ENCODE results near the gene HTR7.

The HTR7 gene

DNA sequence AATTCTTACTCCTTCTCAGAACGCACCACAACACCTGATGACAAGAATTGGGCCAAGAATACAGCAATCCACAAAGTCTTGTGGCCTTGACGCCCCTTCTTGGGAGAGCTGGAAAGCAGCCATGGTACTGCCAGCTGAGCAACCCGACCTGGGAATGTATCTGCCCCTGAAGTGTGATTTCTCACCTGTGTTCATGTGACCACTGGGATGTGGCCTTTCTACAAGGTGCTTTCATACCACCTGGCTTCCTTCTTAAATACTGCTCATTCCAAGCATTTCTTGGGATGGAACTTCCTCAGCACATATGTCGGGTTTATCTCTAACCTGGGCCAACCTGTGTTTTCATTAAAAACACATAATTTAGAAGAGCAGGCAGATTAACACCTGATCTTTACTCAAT, 72.1 kb downstream of the HTR7 start:
- TF ChIP-seq, protein P1, sequence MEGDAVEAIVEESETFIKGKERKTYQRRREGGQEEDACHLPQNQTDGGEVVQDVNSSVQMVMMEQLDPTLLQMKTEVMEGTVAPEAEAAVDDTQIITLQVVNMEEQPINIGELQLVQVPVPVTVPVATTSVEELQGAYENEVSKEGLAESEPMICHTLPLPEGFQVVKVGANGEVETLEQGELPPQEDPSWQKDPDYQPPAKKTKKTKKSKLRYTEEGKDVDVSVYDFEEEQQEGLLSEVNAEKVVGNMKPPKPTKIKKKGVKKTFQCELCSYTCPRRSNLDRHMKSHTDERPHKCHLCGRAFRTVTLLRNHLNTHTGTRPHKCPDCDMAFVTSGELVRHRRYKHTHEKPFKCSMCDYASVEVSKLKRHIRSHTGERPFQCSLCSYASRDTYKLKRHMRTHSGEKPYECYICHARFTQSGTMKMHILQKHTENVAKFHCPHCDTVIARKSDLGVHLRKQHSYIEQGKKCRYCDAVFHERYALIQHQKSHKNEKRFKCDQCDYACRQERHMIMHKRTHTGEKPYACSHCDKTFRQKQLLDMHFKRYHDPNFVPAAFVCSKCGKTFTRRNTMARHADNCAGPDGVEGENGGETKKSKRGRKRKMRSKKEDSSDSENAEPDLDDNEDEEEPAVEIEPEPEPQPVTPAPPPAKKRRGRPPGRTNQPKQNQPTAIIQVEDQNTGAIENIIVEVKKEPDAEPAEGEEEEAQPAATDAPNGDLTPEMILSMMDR (conservative IDR thresholded peaks at IDR 0.05), result no peak
- no peak overlapping the region for H3K27ac ChIP-seq

DNA sequence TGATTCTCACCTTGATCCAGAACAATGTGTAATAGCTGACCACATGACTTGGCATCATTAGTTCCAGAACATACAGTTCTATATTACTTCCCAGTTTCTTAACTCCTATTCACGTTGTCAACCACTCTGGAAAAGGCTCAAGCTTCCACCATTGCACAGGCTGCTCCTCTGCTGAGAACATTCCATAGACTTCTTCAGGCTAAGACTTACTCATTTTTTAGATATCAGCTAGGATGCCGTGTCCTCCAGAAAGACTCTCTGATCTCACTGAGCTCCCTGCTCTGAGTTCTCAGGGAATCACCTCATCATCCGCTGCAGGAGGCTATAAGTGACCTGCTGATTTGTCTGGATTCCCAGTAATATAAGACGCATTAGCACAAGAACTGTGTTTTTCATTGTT, 73.1 kb downstream of the HTR7 start:
- H3K27ac ChIP-seq, result no peak overlapping the region
- TF ChIP-seq, protein P1 (conservative IDR thresholded peaks at IDR 0.05), result no peak

DNA sequence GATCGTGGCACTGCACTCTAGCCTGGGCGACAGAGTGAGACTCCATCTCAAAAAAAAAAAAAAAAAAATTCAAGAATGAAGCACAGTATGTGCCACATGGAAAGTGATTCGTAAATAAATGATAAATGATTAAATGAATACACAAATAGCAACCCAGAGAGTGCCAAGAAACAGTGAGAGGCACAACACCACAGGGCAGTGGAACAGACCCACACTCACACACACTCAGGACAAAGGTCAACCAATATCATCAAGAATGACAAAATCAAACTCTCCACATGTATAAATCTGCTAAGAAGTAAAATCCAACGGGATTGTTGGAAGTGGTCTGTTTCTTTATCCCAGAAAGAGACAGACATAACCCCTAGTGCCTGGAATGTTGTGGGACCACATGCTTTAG, 77.4 kb downstream of the HTR7 start:
- TF ChIP-seq, protein P1 (conservative IDR thresholded peaks at IDR 0.05), result no peak
- H3K27ac ChIP-seq, result no peak overlapping the region

DNA sequence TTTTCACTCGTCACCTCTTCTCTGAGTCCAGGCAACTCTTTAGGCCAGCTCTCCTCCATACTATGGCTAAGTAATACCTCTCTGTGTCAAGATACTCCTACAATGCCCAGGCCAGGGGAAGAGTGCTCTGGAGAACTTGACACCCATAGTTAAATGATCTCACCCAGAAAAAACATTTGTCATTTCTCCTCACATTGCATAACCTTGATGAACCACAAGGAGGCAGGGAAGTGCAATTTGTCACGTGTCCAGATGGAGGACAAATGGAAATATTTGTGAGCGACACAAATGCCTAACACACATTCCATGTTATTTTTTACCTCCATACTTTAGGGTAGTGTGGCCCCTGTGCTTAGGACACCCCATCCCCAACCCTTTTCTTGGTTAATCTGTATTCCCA, 78.3 kb downstream of the HTR7 start:
- H3K27ac ChIP-seq, result no peak overlapping the region

DNA sequence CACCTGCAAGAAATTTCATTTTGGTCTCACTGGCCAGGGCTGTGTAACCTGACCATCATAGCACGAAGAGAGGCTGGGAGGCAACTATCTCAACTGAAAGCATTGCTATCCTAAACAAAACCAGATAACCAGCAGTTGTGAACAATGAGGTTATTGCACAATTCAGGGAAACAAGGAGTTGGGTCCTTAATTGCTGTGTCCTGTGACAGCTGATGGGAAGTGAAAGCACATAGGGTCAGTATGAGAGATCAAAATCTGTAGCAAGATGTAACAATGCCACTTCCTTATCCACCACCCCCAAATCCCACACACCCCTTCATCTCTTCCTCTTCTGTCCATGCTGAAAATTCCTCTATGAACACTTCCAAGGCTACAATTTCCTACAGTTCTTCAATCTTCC, 80.2 kb downstream of the HTR7 start:
- H3K27ac ChIP-seq, result no peak overlapping the region
- TF ChIP-seq, protein P1 (conservative IDR thresholded peaks at IDR 0.05), result no peak

More for the DNA sequence above, 78.3 kb downstream of the HTR7 start:
- TF ChIP-seq, protein P1 (conservative IDR thresholded peaks at IDR 0.05), result no peak; the same call in 1 of the 2 replicates

DNA sequence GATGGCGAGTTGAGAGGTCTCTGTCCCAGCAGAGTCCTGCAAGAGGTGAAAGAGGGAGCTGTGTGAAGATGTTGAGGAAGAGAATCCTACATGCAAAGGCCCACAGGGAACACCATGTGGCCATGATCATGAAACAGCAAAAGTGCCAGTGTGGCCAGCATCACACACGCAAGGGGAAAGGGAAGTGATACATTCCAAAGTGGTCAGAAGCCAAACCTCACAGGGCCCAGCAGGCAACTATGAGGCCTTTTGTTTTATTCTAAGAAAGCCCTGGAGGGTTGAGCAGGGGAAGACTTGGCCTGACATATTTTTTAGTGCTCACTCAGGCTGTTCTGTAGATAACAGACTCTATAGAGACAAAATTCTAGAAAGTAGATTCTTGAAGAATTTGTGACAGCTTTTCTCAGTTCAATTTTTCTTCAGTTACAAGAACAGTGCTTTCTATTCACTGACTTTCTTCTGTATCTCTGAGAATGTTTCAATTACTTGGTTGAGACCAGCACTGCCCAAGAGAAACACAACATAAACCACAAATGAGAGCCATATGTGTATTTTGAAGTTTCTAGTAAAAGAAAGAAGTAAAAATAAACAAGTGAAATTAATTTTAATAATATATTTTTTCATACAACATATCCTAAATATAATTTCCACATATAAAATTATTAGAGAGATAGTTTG, 82.3 kb downstream of the HTR7 start:
- no peak overlapping the region for H3K27ac ChIP-seq
- TF ChIP-seq, protein P1 (conservative IDR thresholded peaks at IDR 0.05), result no peak

DNA sequence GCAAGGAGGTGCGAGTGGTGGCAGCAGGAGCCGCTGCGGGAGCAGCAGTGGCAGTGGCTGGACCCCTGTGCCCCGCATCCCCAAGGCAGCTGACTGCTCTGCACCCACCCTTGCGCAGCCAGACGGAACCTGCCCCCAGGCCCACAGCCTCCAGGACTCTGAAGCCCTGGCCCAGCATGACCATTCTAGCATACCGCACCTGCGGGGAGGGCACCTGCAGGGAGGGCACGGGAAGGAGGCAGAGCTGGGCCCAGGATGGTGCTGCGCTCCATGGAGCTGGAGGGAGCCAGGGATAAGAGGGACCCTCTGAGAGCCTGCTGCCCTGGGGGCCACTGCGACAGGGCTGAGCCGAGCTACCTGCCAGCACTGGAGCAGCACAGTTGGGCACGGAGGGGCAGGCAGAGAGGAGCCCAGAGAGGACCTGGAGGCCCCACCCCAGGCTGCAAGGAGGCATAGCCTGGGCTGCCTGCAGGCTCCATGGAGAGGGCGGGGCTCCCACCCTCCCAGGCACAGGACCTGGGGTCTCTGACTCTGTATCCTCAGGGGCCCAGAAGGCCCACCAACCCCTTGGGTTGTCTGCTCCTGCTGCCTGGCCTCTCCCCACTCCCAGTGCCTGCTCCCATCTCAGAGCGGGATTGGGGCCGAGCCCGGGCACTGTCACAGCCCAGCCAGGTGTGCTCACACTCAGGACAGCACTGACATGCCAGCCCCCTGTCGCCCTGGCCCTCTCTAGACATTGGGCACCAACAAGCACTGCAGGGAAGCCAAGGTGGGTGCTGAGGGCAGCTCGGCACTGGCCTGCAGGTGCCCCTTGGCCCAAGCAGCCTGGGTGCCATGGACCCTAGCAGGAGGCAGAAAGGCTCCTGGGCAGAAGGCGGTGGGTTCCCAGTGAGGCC, 87.6 kb downstream of the HTR7 start:
- no peak overlapping the region for H3K27ac ChIP-seq
- TF ChIP-seq, protein P1 (conservative IDR thresholded peaks at IDR 0.05), result no peak

All from VCaP (cell line).